Liver (tissue), 9 donors: ENCODE data around the gene MED12L. TPM values are rescaled to one million over a fixed set of nuclear protein-coding genes. Genes with fewer than 3 reads are reported as not detected.

ENCODE experiments used
- DNase-seq: peaks from one replicate; pipeline ENCODE4 v3.0.0-alpha.2; 2017; ENCODE audit warnings: low spot score
- H3K27ac ChIP-seq, 2 donors: one replicate each; pipeline ENCODE4 v1.7.0; 2013; ENCODE audit warnings: inconsistent platforms in 2 of 2, low read length in 2 of 2, control low read depth in 1 of 2, low read depth in 1 of 2, mild to moderate bottlenecking in 1 of 2
- H3K27me3 ChIP-seq, 4 donors: one replicate each; pipeline versions ENCODE4 v1.6.1 to v1.7.0; 2013; ENCODE audit warnings: low read length in 3 of 4, inconsistent platforms in 1 of 4, mild to moderate bottlenecking in 1 of 4, moderate library complexity in 1 of 4; ENCODE audit not compliant: control insufficient read depth in 4 of 4, insufficient read depth in 4 of 4
- H3K36me3 ChIP-seq, 4 donors: one replicate each; pipeline versions ENCODE4 v1.6.1 to v1.7.0; 2013; ENCODE audit warnings: low read length in 3 of 4, mild to moderate bottlenecking in 3 of 4, low read depth in 1 of 4, moderate library complexity in 1 of 4; ENCODE audit not compliant: control insufficient read depth in 4 of 4, insufficient read depth in 3 of 4
- H3K4me1 ChIP-seq, 4 donors: one replicate each; pipeline versions ENCODE4 v1.6.1 to v1.7.0; 2013; ENCODE audit warnings: low read length in 3 of 4, mild to moderate bottlenecking in 3 of 4, moderate library complexity in 1 of 4; ENCODE audit not compliant: control insufficient read depth in 4 of 4, insufficient read depth in 4 of 4
- H3K4me3 ChIP-seq, 3 donors: one replicate each; pipeline versions ENCODE4 v1.6.1 to v1.7.0; 2013; ENCODE audit warnings: low read length in 3 of 3, control low read depth in 1 of 3, low read depth in 1 of 3, mild to moderate bottlenecking in 1 of 3
- H3K9ac ChIP-seq, 2 donors: one replicate each; pipeline ENCODE4 v1.7.0; 2013; ENCODE audit warnings: low read length in 2 of 2, mild to moderate bottlenecking in 2 of 2, moderate library complexity in 2 of 2, control low read depth in 1 of 2, low read depth in 1 of 2
- H3K9me3 ChIP-seq, 4 donors: one replicate each; pipeline versions ENCODE4 v1.6.1 to v1.7.0; 2013; ENCODE audit warnings: low read length in 3 of 4; ENCODE audit not compliant: control insufficient read depth in 4 of 4
- ATF3 ChIP-seq: IDR thresholded peaks from 2 replicates; pipeline ENCODE4 v1.6.1; 2016; ENCODE audit warnings: antibody characterized with exemption
- CTCF ChIP-seq: fragments of 150-350 bp; IDR thresholded peaks from 2 replicates; pipeline ENCODE4 v1.5.1; 2017; ENCODE audit warnings: improper control_type of control experiment, low read depth, low read length; ENCODE audit not compliant: missing input control
- FOXA1 ChIP-seq: IDR thresholded peaks from 2 replicates; pipeline ENCODE4 v1.6.1; 2016; ENCODE audit warnings: antibody characterized with exemption
- FOXA2 ChIP-seq: IDR thresholded peaks from 2 replicates; pipeline ENCODE4 v1.6.1; 2016; ENCODE audit warnings: antibody characterized with exemption
- GABPA ChIP-seq, 2 donors: IDR thresholded peaks in 1 of 2; conservative IDR thresholded peaks in 1 of 2; 2 replicates each; pipeline ENCODE4 v1.6.1; 2016; ENCODE audit warnings: antibody characterized with exemption in 2 of 2, mild to moderate bottlenecking in 1 of 2, moderate library complexity in 1 of 2
- HNF4A ChIP-seq, 2 donors: conservative IDR thresholded peaks; 2 replicates each; pipeline ENCODE4 v1.6.1; 2016; ENCODE audit warnings: antibody characterized with exemption in 2 of 2, mild to moderate bottlenecking in 2 of 2
- HNF4G ChIP-seq: IDR thresholded peaks from 2 replicates; pipeline ENCODE4 v1.6.1; 2016; ENCODE audit warnings: antibody characterized with exemption
- MAX ChIP-seq: IDR thresholded peaks from 2 replicates; pipeline ENCODE4 v1.6.1; 2016; ENCODE audit warnings: antibody characterized with exemption
- NR2F2 ChIP-seq: IDR thresholded peaks from 2 replicates; pipeline ENCODE4 v1.6.1; 2016; ENCODE audit warnings: antibody characterized with exemption
- REST ChIP-seq: IDR thresholded peaks from 2 replicates; pipeline ENCODE4 v1.6.1; 2016; ENCODE audit warnings: antibody characterized with exemption, mild to moderate bottlenecking
- SP1 ChIP-seq: IDR thresholded peaks from 2 replicates; pipeline ENCODE4 v1.6.1; 2018; ENCODE audit warnings: antibody characterized with exemption, mild to moderate bottlenecking
- TAF1 ChIP-seq: conservative IDR thresholded peaks from 2 replicates; pipeline ENCODE4 v1.6.1; 2016; ENCODE audit warnings: antibody characterized with exemption, mild to moderate bottlenecking
- YY1 ChIP-seq: IDR thresholded peaks from 2 replicates; pipeline ENCODE4 v1.6.1; 2016; ENCODE audit warnings: antibody characterized with exemption, mild to moderate bottlenecking
- ZBTB33 ChIP-seq: IDR thresholded peaks from 2 replicates; pipeline ENCODE4 v1.6.1; 2016; ENCODE audit warnings: antibody characterized with exemption
- WGBS: extraction: QIAGEN DNeasy Blood & Tissue Kit; methylation state at CpG from one replicate; pipeline ENCODE4 v1.1.7; 2013; 5-methylcytosine and 5-hydroxymethylcytosine counted together
- polyA plus RNA-seq, 2 donors: library from polyadenylated mRNA; stranded (reverse) in 1 of 2; unstranded in 1 of 2; fragments of 200-250 nt in 1 of 2; fragments of >200 nt in 1 of 2; fragmentation: Nextera tagmentation in 1 of 2; extraction: Ambion mirVana in 1 of 2; gene quantifications; one replicate each; pipeline versions ENCODE4 v1.2.1 to v1.2.3, GENCODE V29; 2013 to 2015
- total RNA-seq, 2 donors: library from RNA; depleted of rRNA; stranded (reverse); fragments of >200 nt; gene quantifications; one replicate each; pipeline ENCODE4 v1.2.3, GENCODE V29; 2014
- donor health status: healthy.
- donor health status: healthy.
- donor health status: healthy.
- donor health status: healthy.
- donor health status: healthy.

Gene MED12L
- total and polyA plus RNA-seq, 4 donors: 0.02 to 2.1 (median 0.49) TPM

GRCh38 chr3:151330379-151330778 is 244.9 kb downstream of the MED12L start:
- Histone ChIP-seq H3K4me1 (no peaks in the 10 kb centered on the region), H3K27me3 (no peaks in the 10 kb centered on the region), H3K9ac (no peak overlapping the region), H3K4me3 (no peak overlapping the region), H3K36me3 (no peaks in the 10 kb centered on the region), H3K9me3 (no peaks in the 10 kb centered on the region), H3K27ac (no peak overlapping the region)
- TF ChIP-seq FOXA2 (no peak), HNF4A (conservative IDR thresholded peaks at IDR 0.05) (no peak), YY1 (no peak), HNF4G (no peak), REST (no peak), ATF3 (no peak), GABPA (IDR thresholded peaks at IDR 0.05 in 1 of 2, conservative IDR thresholded peaks at IDR 0.05 in 1 of 2) (no peak), NR2F2 (no peak)
- 67% methylated on average over 4 of the region's 4 CpGs for WGBS
- no peak for DNase-seq

GRCh38 chr3:151330899-151331298 is 245.4 kb downstream of the MED12L start:
- H3K4me1 ChIP-seq: no peaks in the 10 kb centered on the region
- no peaks in the 10 kb centered on the region for H3K9me3 ChIP-seq
- H3K27ac ChIP-seq: no peak overlapping the region
- TF ChIP-seq HNF4G: no peak
- TF ChIP-seq FOXA1: no peak
- TF ChIP-seq ATF3: no peak
- TF ChIP-seq MAX: no peak
- TF ChIP-seq CTCF: no peak
- TF ChIP-seq TAF1: no peak
- TF ChIP-seq GABPA (IDR thresholded peaks at IDR 0.05 in 1 of 2, conservative IDR thresholded peaks at IDR 0.05 in 1 of 2): no peak
- no peak for TF ChIP-seq ZBTB33
- no peak for TF ChIP-seq YY1
- no peak for TF ChIP-seq NR2F2
- TF ChIP-seq FOXA2: no peak
- no peak for TF ChIP-seq HNF4A (conservative IDR thresholded peaks at IDR 0.05)
- TF ChIP-seq SP1: no peak
- no peaks in the 10 kb centered on the region for H3K27me3 ChIP-seq
- no peak overlapping the region for H3K4me3 ChIP-seq
- DNase-seq: no peak
- no peaks in the 10 kb centered on the region for H3K36me3 ChIP-seq
- H3K9ac ChIP-seq: no peak overlapping the region
